PFSK-1 (cell line): ENCODE measurements around the gene AMBRA1.

Experiments
- FOXP2 ChIP-seq: optimal IDR thresholded peaks from 2 replicates; pipeline ENCODE3; 2011; ENCODE audit warnings: borderline replicate concordance, control low read depth, inconsistent platforms; ENCODE audit not compliant: insufficient read depth; ENCODE audit errors: extremely low read length, extremely low read depth
- TF ChIP-seq, protein P1 (sequence below), 2 experiments: IDR thresholded peaks; 2 replicates each; pipeline versions ENCODE4 v1.6.1 to v1.8.0; 2011 to 2012; ENCODE audit warnings: low read depth in 2 of 2, low read length in 2 of 2, control low read depth in 1 of 2, inconsistent platforms in 1 of 2, mild to moderate bottlenecking in 1 of 2, moderate library complexity in 1 of 2; ENCODE audit not compliant: insufficient read depth in 1 of 2

DNA sequence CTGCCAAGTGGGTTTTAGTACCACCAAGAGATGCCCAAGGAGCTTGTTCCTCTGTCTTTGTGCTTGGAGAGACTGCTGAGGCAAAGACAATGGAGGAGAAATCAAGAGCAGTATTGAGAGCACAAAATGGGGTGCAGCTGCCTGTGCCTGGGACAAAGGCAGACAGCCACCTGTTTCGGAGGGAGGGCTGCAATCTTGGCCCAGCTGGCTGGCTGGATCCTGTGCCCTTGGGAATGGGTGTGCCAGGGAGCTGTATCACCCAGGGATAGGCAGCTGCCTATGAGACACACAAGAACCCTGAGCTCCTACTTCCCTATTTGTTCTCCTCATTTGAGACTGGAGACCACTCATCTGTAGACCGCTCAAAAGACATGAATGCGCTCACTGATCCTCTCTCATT, 178.9 kb downstream of the AMBRA1 start:
- TF ChIP-seq, protein P1, sequence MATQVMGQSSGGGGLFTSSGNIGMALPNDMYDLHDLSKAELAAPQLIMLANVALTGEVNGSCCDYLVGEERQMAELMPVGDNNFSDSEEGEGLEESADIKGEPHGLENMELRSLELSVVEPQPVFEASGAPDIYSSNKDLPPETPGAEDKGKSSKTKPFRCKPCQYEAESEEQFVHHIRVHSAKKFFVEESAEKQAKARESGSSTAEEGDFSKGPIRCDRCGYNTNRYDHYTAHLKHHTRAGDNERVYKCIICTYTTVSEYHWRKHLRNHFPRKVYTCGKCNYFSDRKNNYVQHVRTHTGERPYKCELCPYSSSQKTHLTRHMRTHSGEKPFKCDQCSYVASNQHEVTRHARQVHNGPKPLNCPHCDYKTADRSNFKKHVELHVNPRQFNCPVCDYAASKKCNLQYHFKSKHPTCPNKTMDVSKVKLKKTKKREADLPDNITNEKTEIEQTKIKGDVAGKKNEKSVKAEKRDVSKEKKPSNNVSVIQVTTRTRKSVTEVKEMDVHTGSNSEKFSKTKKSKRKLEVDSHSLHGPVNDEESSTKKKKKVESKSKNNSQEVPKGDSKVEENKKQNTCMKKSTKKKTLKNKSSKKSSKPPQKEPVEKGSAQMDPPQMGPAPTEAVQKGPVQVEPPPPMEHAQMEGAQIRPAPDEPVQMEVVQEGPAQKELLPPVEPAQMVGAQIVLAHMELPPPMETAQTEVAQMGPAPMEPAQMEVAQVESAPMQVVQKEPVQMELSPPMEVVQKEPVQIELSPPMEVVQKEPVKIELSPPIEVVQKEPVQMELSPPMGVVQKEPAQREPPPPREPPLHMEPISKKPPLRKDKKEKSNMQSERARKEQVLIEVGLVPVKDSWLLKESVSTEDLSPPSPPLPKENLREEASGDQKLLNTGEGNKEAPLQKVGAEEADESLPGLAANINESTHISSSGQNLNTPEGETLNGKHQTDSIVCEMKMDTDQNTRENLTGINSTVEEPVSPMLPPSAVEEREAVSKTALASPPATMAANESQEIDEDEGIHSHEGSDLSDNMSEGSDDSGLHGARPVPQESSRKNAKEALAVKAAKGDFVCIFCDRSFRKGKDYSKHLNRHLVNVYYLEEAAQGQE (IDR thresholded peaks at IDR 0.05; ENCODE audit: insufficient read depth in 1 of 2, low read depth in 2 of 2, low read length in 2 of 2), result no peak
- no peak for TF ChIP-seq FOXP2
